GM15510 (cell line): ENCODE data around the gene AKT3.

Source experiments
- POLR2A ChIP-seq: IDR thresholded peaks from 3 replicates; pipeline ENCODE4 v1.6.1; 2011; ENCODE audit warnings: borderline replicate concordance; ENCODE audit not compliant: insufficient read length; ENCODE audit errors: extremely low read depth

AKT3 gene

DNA sequence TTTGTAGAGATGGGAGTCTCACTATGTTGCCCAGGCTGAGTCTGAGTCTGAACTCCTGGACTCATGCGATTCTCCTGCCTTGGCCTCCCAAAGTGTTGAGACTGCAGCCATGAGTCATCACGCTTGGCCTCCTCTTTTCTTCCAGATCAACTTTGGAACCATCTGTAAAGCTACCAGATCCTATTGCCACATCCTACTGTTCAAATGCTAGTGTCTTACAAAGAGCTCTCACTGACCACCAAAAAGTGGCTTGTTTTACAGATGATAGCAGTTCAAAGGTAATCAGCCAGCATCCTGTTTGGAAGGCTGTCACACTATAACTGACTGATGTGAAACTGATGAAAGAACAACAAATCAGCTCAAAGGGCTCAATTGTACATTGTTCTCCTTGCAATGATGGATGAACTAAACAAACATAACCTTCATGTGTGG is 221.6 kb downstream of the AKT3 start:
- TF ChIP-seq POLR2A: no peak

DNA sequence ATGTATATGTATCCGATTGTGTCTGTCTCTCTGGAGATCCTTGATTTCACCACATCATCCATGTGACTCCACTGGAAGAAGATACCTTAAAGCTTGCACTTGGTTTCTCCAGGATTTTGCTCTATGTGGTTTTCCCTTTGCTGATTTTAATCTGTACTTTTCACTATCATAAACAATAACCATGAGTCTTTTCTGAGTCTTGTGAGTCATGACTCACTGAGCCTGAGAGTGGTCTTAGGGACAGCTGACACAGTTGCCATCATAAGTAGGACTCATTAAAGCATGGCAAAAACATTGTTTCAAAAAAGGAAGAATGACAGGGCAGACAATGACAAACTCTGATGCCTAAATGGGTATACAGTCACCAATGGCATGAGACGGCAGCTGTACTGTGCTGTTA is 226.2 kb downstream of the AKT3 start:
- TF ChIP-seq POLR2A: no peak

DNA sequence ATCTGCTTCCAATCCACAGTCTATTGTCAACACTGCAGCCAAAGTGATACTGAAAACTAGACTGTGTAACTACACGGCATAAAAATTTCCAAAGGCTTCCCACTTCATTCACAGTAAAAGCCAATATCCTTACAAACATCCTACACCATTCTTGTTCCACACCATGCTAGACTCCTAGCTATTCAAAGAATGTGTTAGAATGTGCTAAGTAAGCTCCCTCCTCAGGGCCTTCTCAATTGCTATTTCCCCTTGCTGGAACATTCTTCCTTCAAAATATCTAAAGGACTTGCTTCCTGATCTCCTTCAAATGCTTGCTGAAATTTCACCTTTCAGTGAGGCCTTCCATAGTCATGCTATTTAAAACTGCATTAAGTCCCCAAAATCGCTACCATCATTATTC is 228.1 kb downstream of the AKT3 start:
- TF ChIP-seq POLR2A: no peak

DNA sequence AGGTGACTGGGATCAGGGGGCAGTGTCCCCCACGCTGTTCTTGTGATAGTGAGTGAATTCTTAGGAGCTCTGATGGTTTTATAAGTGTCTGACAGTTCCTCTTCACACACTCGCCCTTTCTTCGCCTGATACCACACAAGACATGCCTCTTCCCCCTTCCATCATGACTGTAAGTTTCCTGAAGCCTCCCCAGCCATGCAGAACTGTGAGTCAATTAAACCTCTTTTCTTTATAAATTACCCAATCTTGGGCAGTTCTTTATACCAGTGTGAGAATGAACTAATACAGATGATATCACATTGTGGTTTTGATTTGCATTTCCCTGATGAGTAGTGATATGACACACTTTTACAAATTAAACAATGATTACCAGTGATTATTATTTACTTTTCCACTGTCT is 229.9 kb downstream of the AKT3 start:
- no peak for TF ChIP-seq POLR2A

DNA sequence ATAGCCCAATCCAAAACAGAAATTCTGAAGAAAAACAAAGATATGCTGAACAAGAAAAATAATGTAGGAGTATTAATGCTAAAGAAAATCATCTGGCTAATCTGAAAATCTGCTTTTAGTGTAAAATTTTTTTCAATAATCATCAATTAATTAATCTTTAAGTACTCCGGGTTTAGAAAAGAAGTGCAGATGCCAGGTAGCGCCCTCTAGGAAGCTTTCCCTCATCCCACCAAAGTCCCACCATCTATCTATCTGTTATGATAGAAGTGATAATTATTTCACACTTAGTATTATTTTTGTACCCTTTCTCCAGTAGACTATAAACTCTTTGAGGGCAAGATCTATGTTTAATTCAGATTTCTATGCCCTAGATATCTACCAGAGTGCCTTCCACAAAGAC is 240.3 kb downstream of the AKT3 start:
- TF ChIP-seq POLR2A: no peak

DNA sequence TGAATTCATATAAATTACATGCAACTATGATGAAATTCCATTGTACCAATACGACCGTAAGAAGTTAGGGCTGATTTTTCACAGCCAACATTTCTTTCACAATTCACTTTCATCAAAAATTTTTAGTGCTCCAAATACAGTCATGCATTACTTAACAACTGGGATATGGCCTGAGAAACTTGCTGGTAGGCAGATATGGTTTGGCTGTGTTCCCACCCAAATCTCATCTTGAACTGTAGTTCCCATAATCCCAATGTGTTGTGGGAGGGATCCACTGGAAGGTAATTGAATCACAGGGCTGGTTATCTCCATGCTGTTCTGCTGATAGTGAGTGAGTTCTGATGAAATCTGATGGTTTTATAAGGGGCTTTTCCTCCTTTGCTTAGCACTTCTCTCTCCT is 244.4 kb downstream of the AKT3 start:
- TF ChIP-seq POLR2A: no peak

DNA sequence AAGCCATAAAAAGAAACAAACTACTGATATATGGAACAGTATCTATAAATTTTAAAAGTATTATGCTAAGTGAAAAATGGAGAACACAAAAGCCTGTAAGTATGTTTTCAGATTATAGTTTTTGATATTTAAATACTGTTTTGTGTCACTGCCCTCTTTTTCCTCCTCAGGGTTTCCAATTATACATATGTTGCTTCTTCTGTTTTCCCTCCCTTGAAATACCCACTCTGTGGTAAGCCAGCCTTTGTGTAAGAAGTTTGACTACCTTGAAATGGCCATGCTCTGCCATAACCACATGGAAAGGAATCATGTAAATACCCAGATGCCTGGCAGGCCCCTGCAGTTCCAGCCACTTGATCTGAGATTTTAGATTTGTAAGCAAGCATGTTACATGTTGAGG is 248.3 kb downstream of the AKT3 start:
- no peak for TF ChIP-seq POLR2A

DNA sequence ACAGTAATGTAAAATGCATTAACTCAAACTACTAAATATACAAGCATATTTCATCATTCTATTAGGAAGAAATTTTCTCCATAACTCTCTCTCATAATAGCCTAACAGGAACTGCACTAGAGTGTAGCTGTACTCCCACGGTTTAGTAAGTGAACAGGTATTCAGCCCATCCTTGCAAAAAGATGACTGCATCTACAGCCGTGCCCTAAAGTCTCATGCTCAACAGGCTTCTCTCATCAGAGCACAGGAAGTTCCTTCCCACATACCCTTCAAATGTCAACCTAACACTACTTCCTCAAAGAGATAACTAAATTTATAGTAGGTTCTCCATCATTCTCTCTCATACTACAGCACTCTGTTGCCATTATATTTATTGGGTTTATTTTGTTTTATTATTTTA is 251.6 kb downstream of the AKT3 start:
- no peak for TF ChIP-seq POLR2A

DNA sequence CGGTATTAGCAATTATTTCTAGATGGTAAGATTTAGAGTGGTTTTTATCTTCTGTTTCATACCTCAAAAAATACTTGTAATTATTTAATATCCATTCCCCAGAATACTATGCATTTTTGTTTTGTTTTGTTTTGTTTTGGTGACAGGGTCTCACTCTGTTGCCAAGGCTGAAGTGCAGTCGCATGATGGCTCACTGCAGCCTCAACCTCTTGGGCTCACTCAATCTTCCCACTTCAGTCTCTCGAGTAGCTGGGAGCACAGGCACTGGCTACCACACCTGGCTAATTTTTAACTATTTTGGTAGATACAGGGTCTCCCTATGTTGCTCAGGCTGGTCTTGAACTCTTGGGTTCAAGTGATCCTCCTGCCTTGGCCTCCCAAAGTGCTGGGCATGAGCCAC is 252.7 kb downstream of the AKT3 start:
- no peak for TF ChIP-seq POLR2A

DNA sequence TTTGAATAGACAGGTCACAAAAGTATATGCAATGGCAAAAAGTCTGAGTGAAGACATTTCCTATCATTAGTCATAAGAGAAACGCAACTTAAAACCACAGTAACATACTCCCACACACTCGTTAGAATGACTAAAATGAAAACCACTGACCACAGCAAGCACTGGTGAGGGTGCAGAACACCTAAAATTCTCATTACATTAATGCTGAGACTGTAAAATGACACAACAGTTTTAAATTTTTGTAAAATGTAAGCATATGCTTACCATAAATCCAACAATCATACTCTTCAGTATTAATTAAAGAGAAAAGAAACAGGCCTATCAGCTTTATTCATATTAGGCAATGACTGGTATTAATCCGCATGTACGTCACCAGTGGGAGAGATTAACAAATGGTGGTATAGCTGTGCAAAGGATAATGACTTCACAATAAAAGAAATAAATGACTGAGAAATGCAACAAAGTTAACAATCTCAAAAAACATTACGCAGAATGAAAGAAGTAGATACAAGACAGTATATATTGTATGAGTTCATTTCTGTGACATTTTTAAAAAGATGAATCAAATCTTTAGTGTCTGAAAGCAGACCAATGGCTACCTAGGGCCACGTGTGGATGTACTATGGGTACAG is 253.5 kb downstream of the AKT3 start:
- no peak for TF ChIP-seq POLR2A

DNA sequence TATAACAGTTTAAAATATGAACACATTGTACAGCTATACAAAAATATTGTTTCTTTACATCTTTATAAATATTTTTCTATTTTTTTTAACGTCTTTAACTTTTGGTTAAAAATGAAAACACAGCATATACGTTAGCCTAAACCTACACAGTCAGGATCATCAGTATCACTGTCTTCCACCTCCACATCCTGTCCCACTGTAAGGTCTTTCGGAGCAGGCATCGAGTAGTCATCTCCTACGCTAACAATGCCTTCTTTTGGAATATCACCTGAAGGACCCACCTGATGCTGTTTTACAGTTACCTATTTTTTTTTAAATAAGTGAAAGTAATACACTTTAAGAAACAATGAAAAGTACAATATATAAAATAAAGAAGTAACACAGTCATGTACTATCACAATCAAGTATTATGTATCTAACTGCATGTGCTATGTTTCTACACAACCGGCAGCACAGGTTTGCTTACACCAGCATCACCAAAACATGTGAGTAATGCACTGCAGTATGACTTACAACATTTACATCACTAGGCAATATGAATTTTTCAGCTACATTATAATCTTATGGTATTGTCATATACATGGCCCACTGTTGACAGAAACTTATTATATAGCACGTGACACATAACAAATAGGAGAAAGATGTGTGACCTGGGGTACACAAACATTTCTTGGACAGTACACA is 254.4 kb downstream of the AKT3 start:
- no peak for TF ChIP-seq POLR2A

DNA sequence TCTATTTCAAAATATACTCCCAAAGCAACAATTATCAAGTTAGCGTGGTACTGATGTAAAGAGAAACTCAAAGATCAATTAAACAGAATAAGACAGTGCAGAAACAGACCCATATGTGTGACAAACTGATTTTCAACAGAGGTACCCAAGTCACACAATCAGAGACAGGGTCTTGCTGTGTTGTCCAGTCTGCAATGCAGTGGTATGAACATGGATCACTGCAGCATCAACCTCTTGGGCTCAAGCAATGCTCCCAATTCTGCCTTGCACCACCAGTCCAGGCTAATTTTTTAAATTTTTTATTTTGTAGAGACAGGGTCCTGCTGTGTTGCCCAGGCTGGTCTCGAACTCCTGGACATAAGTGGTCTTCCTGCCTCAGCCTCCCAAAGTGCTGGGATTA is 255.6 kb downstream of the AKT3 start:
- TF ChIP-seq POLR2A: no peak

DNA sequence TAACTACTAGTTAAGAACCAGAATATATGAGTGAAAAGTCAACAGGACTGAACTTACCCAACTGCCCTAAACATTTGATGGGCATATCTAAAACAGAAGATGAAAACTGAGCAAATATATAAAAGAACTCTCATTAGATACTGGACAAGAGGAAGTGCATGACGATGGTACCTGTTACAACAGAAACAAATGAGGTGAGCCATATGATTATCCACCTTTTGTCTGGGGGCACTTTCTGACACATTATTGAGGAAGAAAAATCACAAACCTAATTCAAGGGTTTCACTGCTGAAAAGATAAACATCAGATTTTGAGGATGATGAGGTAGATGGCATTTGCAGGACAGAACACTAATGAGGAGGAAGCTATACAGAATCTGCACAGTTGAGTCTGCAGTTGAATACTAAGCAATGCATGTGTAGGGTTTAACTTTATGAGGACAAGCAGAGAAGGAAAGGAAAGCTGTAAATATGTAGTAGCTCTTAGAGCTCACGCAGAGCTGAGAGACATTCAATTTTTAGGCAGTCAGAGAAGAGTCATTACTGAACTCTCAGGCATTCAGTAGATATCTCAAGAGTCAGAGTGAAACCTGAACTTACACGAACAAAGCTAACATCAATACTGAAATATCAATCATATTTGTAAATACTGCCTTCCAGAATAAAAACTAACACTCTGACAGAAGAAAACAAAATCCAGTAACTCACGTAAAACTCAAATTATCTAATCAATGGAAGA is 262.1 kb downstream of the AKT3 start:
- TF ChIP-seq POLR2A: no peak

DNA sequence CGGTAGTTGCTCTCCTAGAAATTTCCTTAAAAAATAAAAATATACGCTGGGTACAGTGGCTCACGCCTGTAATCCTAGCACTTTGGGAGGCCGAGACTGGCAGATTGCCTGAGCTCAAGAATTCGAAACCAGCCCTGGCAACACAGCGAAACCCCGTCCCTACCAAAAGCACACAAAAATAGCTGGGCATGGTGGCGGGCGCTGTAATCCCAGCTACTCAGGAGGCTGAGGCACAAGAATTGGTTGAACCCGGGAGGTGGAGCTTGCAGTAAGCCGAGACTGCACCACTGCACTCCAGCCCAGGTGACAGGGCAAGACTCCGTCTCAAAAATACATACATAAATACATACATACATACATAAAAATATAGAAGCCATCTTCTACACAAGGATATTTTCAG is 262.8 kb downstream of the AKT3 start:
- TF ChIP-seq POLR2A: no peak

DNA sequence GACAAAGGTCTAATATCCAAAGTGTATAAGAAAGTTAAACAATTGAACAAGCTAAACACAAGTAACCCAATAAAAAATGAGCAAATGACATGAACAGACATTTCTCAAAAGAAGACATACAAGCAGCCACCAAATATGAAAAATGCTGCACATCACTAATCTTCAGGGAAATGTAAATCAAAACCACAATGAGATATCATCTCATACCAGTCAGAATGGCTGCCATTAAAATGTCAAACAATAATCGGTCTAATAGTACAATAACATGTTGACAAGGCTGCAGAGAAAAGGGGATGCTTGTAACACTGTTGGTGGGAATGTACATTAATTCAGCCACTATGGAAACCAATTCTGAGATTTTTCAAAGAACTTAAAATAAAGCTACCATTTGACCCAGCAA is 264.1 kb downstream of the AKT3 start:
- TF ChIP-seq POLR2A: no peak

DNA sequence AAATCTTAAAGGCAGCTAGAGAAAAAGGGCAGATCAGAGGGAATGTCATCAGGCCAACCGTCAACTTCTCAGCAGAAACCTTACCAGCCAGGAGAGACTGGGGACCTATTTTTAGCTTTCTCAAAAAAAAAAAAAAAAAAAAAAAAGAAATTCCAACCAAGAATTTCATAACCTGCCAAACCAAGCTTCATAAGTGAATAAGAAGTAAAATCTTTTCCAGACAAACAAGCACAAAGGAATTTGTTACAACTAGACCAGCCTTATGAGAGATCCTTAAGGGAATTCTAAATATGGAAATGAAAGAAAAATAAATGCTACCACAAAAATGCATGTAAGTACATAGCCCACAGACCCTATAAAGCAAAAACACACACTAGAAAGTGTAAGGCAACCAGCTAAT is 267.7 kb downstream of the AKT3 start:
- no peak for TF ChIP-seq POLR2A
